NK-92 treated with Interleukin-12 subunit alpha and Interleukin-12 subunit beta, amount 100 ng/mL, for 24 hours (cell line): ENCODE data around the gene SND1.

Source experiments
- DNase-seq: peaks from one replicate; lab custom pipeline; 2025; lab: John Stamatoyannopoulos, UW

The SND1 gene

GRCh38 chr7:127802845-127803244 is 150.9 kb downstream of the SND1 start:
- no peak for DNase-seq

- no peak for DNase-seq
Measured at GRCh38 chr7:127803626-127804025, 151.6 kb downstream of the SND1 start.

GRCh38 chr7:127807340-127807739 is 155.3 kb downstream of the SND1 start:
- DNase-seq = no peak

GRCh38 chr7:127807829-127808228 is 155.8 kb downstream of the SND1 start:
- no peak for DNase-seq

GRCh38 chr7:127809261-127809702 is 157.3 kb downstream of the SND1 start:
- no peak for DNase-seq

- no peak for DNase-seq
Measured at GRCh38 chr7:127810113-127810512, 158.1 kb downstream of the SND1 start.

GRCh38 chr7:127810696-127811660 is 159.0 kb downstream of the SND1 start:
- DNase-seq = no peak

- DNase-seq = no peak
Measured at GRCh38 chr7:127812540-127812939, 160.5 kb downstream of the SND1 start.

- no peak for DNase-seq
Measured at GRCh38 chr7:127813991-127814541, 162.1 kb downstream of the SND1 start.

- DNase-seq = no peak
Measured at GRCh38 chr7:127815631-127816145, 163.7 kb downstream of the SND1 start.

- DNase-seq = no peak
Measured at GRCh38 chr7:127816354-127817190, 164.6 kb downstream of the SND1 start.

GRCh38 chr7:127817466-127817865 is 165.5 kb downstream of the SND1 start:
- no peak for DNase-seq

- DNase-seq = no peak
Measured at GRCh38 chr7:127818306-127818705, 166.3 kb downstream of the SND1 start.

- DNase-seq = no peak
Measured at GRCh38 chr7:127819975-127820731, 168.2 kb downstream of the SND1 start.

- no peak for DNase-seq
Measured at GRCh38 chr7:127820732-127821085, 168.7 kb downstream of the SND1 start.

GRCh38 chr7:127821146-127821545 is 169.2 kb downstream of the SND1 start:
- no peak for DNase-seq

- no peak for DNase-seq
Measured at GRCh38 chr7:127822822-127823508, 171.0 kb downstream of the SND1 start.

GRCh38 chr7:127824682-127825081 is 172.7 kb downstream of the SND1 start:
- no peak for DNase-seq

GRCh38 chr7:127828843-127829500 is 177.0 kb downstream of the SND1 start:
- no peak for DNase-seq
